ENCODE measurements around the gene CRKL.

CRKL gene

GRCh38 chr22:20952544-20953341 lies 35.5 kb downstream of the CRKL start:
- no peak overlapping the region for H4K8ac ChIP-seq (ENCODE audit: low read depth, low read length)
- H3K18ac ChIP-seq (ENCODE audit: low read length): no peak overlapping the region
- peaks cover 6% of the 10 kb centered on the region for H3K36me3 ChIP-seq (ENCODE audit: control insufficient read depth, insufficient read depth, low read length)
- no peak for DNase-seq
- no peak overlapping the region for H3K4me2 ChIP-seq (ENCODE audit: low read length)
- H3K56ac ChIP-seq (ENCODE audit: low read length): no peak overlapping the region
- no peak overlapping the region for H2BK15ac ChIP-seq (replicated peaks; ENCODE audit: low read depth)
- H4K5ac ChIP-seq (ENCODE audit: low read length): no peak overlapping the region
- H3K27ac ChIP-seq (ENCODE audit: low read depth, low read length): no peak overlapping the region
- peaks cover 2% of the 10 kb centered on the region for H3K4me1 ChIP-seq (ENCODE audit: control insufficient read depth, low read depth, low read length)
- H3K4me3 ChIP-seq (ENCODE audit: low read length): no peak overlapping the region
- peaks cover 15% of the 10 kb centered on the region for H3K79me1 ChIP-seq (ENCODE audit: low read length)
- H3K9ac ChIP-seq (ENCODE audit: low read length): no peak overlapping the region
- WGBS (ENCODE audit: extremely low coverage, insufficient coverage, low lambda C conversion rate): no CpG with 5 or more reads among the region's 13 CpGs
- no peak overlapping the region for H2BK5ac ChIP-seq (ENCODE audit: low read length)
- H3K23ac ChIP-seq (ENCODE audit: low read length): no peak overlapping the region
- H2BK120ac ChIP-seq (ENCODE audit: low read depth, low read length): no peak overlapping the region
- H3K27me3 ChIP-seq (ENCODE audit: insufficient read depth, low read length, poor library complexity): no peaks in the 10 kb centered on the region
- no peak overlapping the region for H3K4ac ChIP-seq (ENCODE audit: low read depth, low read length)
- H3K79me2 ChIP-seq (ENCODE audit: control insufficient read depth, insufficient read depth, low read length): peaks cover 19% of the 10 kb centered on the region
- H2AK5ac ChIP-seq (ENCODE audit: low read length): no peak overlapping the region

GRCh38 chr22:20953342-20953608 lies 36.1 kb downstream of the CRKL start:
- Histone ChIP-seq H4K8ac (ENCODE audit: low read depth, low read length) (no peak overlapping the region), H3K18ac (ENCODE audit: low read length) (no peak overlapping the region), H3K56ac (ENCODE audit: low read length) (no peak overlapping the region), H3K79me2 (ENCODE audit: control insufficient read depth, insufficient read depth, low read length) (peaks cover 13% of the 10 kb centered on the region), H3K23ac (ENCODE audit: low read length) (no peak overlapping the region), H3K79me1 (ENCODE audit: low read length) (peaks cover 13% of the 10 kb centered on the region), H2BK15ac (replicated peaks; ENCODE audit: low read depth) (no peak overlapping the region), H3K27ac (ENCODE audit: low read depth, low read length) (no peak overlapping the region), H3K4me1 (ENCODE audit: control insufficient read depth, low read depth, low read length) (peaks cover 2% of the 10 kb centered on the region), H3K27me3 (ENCODE audit: insufficient read depth, low read length, poor library complexity) (no peaks in the 10 kb centered on the region), H2AK5ac (ENCODE audit: low read length) (no peak overlapping the region), H2BK120ac (ENCODE audit: low read depth, low read length) (no peak overlapping the region), H3K36me3 (ENCODE audit: control insufficient read depth, insufficient read depth, low read length) (peaks cover 6% of the 10 kb centered on the region), H3K4me2 (ENCODE audit: low read length) (no peak overlapping the region), H2BK5ac (ENCODE audit: low read length) (no peak overlapping the region), H4K5ac (ENCODE audit: low read length) (no peak overlapping the region), H3K9ac (ENCODE audit: low read length) (no peak overlapping the region), H3K4ac (ENCODE audit: low read depth, low read length) (no peak overlapping the region), H3K4me3 (ENCODE audit: low read length) (no peak overlapping the region)
- DNase-seq: no peak
- WGBS (ENCODE audit: extremely low coverage, insufficient coverage, low lambda C conversion rate): no CpG with 5 or more reads among the region's 3 CpGs

DNA sequence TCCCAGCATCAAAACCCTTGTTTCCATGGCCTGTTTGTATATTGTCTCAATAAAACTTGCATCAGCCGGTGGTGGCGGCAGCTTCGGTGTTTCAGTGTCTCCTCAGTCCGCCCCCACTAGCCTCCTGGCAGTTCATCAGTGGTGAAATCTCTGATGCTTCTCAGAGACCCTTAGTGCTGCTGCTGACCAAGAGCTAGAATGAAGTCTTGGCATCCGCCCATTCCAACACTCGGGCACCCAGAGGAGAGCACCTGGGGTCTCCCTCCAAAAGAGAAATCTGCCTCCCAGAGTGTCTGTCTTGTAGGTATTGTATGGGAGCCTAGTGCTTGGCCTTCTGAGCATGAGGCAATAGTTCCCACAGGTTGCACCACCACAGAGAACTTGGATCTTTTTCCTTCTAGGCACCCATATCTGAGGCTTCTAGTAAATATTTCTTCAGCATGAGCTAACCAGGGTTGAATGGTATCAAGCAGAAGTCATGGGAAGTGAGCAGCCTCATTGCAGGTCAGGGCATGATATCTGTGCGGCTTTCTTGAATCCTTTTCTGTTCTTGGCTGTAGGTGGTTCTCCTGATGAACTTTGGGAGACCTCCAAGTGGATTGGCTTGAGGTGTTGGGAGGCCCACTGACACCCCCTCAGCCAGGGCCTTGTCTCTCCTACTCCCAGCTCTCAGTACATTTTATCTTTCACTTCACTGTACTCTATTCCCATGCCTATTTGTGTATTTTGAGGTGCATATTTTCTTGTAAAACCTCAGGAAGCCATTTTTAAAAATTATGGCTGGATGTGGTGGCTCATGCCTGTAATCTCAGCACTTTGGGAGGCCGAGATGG lies 36.7 kb downstream of the CRKL start:
- Histone ChIP-seq H3K18ac (ENCODE audit: low read length) (no peak overlapping the region), H3K23ac (ENCODE audit: low read length) (no peak overlapping the region), H3K9ac (ENCODE audit: low read length) (no peak overlapping the region), H3K36me3 (ENCODE audit: control insufficient read depth, insufficient read depth, low read length) (peaks cover 6% of the 10 kb centered on the region), H2BK120ac (ENCODE audit: low read depth, low read length) (no peak overlapping the region), H3K27me3 (ENCODE audit: insufficient read depth, low read length, poor library complexity) (no peaks in the 10 kb centered on the region), H3K56ac (ENCODE audit: low read length) (no peak overlapping the region), H3K79me1 (ENCODE audit: low read length) (peaks cover 11% of the 10 kb centered on the region), H3K79me2 (ENCODE audit: control insufficient read depth, insufficient read depth, low read length) (peaks cover 7% of the 10 kb centered on the region), H4K8ac (ENCODE audit: low read depth, low read length) (no peak overlapping the region), H2BK5ac (ENCODE audit: low read length) (no peak overlapping the region), H3K27ac (ENCODE audit: low read depth, low read length) (no peak overlapping the region), H3K4ac (ENCODE audit: low read depth, low read length) (no peak overlapping the region), H3K4me1 (ENCODE audit: control insufficient read depth, low read depth, low read length) (peaks cover 2% of the 10 kb centered on the region), H3K4me2 (ENCODE audit: low read length) (no peak overlapping the region), H4K5ac (ENCODE audit: low read length) (no peak overlapping the region), H3K4me3 (ENCODE audit: low read length) (no peak overlapping the region), H2BK15ac (replicated peaks; ENCODE audit: low read depth) (no peak overlapping the region), H2AK5ac (ENCODE audit: low read length) (no peak overlapping the region)
- WGBS (ENCODE audit: extremely low coverage, insufficient coverage, low lambda C conversion rate): no CpG with 5 or more reads among the region's 8 CpGs
- no peak for DNase-seq

- DNase-seq: no peak
- Histone ChIP-seq H3K79me1 (ENCODE audit: low read length) (peaks cover 7% of the 10 kb centered on the region), H2BK5ac (ENCODE audit: low read length) (no peak overlapping the region), H3K4me3 (ENCODE audit: low read length) (no peak overlapping the region), H3K36me3 (ENCODE audit: control insufficient read depth, insufficient read depth, low read length) (peaks cover 2% of the 10 kb centered on the region), H3K56ac (ENCODE audit: low read length) (no peak overlapping the region), H3K4me1 (ENCODE audit: control insufficient read depth, low read depth, low read length) (peaks cover 2% of the 10 kb centered on the region), H2AK5ac (ENCODE audit: low read length) (no peak overlapping the region), H3K23ac (ENCODE audit: low read length) (no peak overlapping the region), H2BK120ac (ENCODE audit: low read depth, low read length) (no peak overlapping the region), H3K4me2 (ENCODE audit: low read length) (no peak overlapping the region), H3K79me2 (ENCODE audit: control insufficient read depth, insufficient read depth, low read length) (no peaks in the 10 kb centered on the region), H3K18ac (ENCODE audit: low read length) (no peak overlapping the region), H3K9ac (ENCODE audit: low read length) (no peak overlapping the region), H2BK15ac (replicated peaks; ENCODE audit: low read depth) (no peak overlapping the region), H4K8ac (ENCODE audit: low read depth, low read length) (no peak overlapping the region), H3K27ac (ENCODE audit: low read depth, low read length) (no peak overlapping the region), H4K5ac (ENCODE audit: low read length) (no peak overlapping the region), H3K4ac (ENCODE audit: low read depth, low read length) (no peak overlapping the region), H3K27me3 (ENCODE audit: insufficient read depth, low read length, poor library complexity) (no peaks in the 10 kb centered on the region)
- no CpG with 5 or more reads among the region's 7 CpGs for WGBS (ENCODE audit: extremely low coverage, insufficient coverage, low lambda C conversion rate)
Measured at GRCh38 chr22:20955548-20955947, 38.3 kb downstream of the CRKL start.

DNA sequence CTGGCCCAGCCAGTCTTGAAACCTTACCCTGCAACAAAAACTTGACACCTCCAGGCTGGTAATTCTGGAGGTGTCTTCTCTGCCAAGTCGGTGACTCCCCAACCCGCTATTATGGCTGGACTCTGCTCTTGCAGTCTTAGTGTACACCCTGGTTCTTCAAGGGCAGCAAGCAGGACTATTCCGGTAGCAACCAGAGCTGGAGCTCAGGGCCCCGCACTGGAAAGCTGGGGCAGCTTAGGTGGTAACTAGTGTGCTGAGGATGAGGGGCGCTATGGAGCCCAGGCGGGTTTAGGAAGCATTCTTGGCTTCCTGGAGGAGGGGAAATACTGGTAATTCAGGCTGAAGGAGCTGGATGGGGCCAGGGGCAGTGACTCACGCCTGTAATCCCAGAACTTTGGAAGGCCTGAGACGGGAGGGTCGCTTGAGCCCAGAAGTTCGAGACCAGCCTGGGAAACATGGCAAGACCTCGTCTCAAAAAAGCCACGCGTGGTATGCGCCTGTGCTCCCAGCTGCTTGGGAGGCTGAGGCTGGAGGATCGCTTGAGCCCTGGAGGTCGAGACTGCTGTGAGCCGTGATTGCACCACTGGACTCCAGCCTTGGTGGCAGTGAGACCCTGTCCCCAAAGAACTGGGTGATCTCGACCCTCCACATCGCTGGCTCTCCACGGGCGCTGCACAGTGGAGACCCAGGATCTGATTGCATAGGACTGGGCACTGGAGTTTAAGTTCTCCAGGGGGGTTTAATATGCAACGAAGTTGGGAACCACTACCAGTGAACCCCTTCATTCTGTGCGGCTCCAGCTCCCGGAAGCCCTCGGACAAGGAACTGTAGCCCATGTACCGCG lies 39.3 kb downstream of the CRKL start:
- H3K27ac ChIP-seq (ENCODE audit: low read depth, low read length): no peak overlapping the region
- no peak overlapping the region for H2AK5ac ChIP-seq (ENCODE audit: low read length)
- H3K4me2 ChIP-seq (ENCODE audit: low read length): peak overlapping the region; percentile 93
- no peak overlapping the region for H2BK5ac ChIP-seq (ENCODE audit: low read length)
- peaks cover 5% of the 10 kb centered on the region for H3K79me1 ChIP-seq (ENCODE audit: low read length)
- no peak overlapping the region for H2BK15ac ChIP-seq (replicated peaks; ENCODE audit: low read depth)
- H4K8ac ChIP-seq (ENCODE audit: low read depth, low read length): no peak overlapping the region
- no peak overlapping the region for H3K4ac ChIP-seq (ENCODE audit: low read depth, low read length)
- no peaks in the 10 kb centered on the region for H3K27me3 ChIP-seq (ENCODE audit: insufficient read depth, low read length, poor library complexity)
- no peak overlapping the region for H3K4me3 ChIP-seq (ENCODE audit: low read length)
- no peak overlapping the region for H2BK120ac ChIP-seq (ENCODE audit: low read depth, low read length)
- DNase-seq: peak; percentile 94
- peak overlapping the region; percentile 29 for H3K23ac ChIP-seq (ENCODE audit: low read length)
- H3K56ac ChIP-seq (ENCODE audit: low read length): peak overlapping the region; percentile 91
- H3K4me1 ChIP-seq (ENCODE audit: control insufficient read depth, low read depth, low read length): peaks cover 2% of the 10 kb centered on the region
- H3K79me2 ChIP-seq (ENCODE audit: control insufficient read depth, insufficient read depth, low read length): no peaks in the 10 kb centered on the region
- no CpG with 5 or more reads among the region's 27 CpGs for WGBS (ENCODE audit: extremely low coverage, insufficient coverage, low lambda C conversion rate)
- H3K18ac ChIP-seq (ENCODE audit: low read length): no peak overlapping the region
- H4K5ac ChIP-seq (ENCODE audit: low read length): no peak overlapping the region
- H3K36me3 ChIP-seq (ENCODE audit: control insufficient read depth, insufficient read depth, low read length): peaks cover 2% of the 10 kb centered on the region
- H3K9ac ChIP-seq (ENCODE audit: low read length): peak overlapping the region; percentile 83

All from mesendoderm (in vitro differentiated cells).